ENCODE data around the gene STAC3.

GRCh38 chr12:57241402-57242310 lies 9.3 kb downstream of the STAC3 start:
- no peak for TF ChIP-seq CEBPB (IDR thresholded peaks at IDR 0.05)
- TF ChIP-seq ATOH8 (CRISPR knock-in tag; IDR thresholded peaks at IDR 0.05; ENCODE audit: low read depth), result no peak
- no peak for TF ChIP-seq CTCF (IDR thresholded peaks at IDR 0.05)
- no peak for TF ChIP-seq MAX (IDR thresholded peaks at IDR 0.05)
- no peak for TF ChIP-seq SMC3 (IDR thresholded peaks at IDR 0.05)
- TF ChIP-seq E2F6 (IDR thresholded peaks at IDR 0.05; ENCODE audit: borderline replicate concordance, low read depth), result no peak
- TF ChIP-seq MAFK (IDR thresholded peaks at IDR 0.05; ENCODE audit: partially characterized antibody), result no peak
- no peak for TF ChIP-seq CHD2 (IDR thresholded peaks at IDR 0.05; ENCODE audit: low read length, partially characterized antibody)
- TF ChIP-seq EP300 (IDR thresholded peaks at IDR 0.05), result no peak
- no peak for TF ChIP-seq HOXB13 (CRISPR knock-in tag; IDR thresholded peaks at IDR 0.05; ENCODE audit: low read depth)
- no peak for TF ChIP-seq MAZ (IDR thresholded peaks at IDR 0.05; ENCODE audit: borderline replicate concordance, low read depth, low read length)
- no peak for TF ChIP-seq NFE2L2 (conservative IDR thresholded peaks at IDR 0.05; ENCODE audit: low read length)
